ENCODE results near the gene FBXL17.

FBXL17 gene

GRCh38 chr5:107813559-107813958 is 568.3 kb downstream of the FBXL17 start:
- no peak overlapping the region for H3K4me3 ChIP-seq (ENCODE audit: low read depth, low read length)
- no peak for TF ChIP-seq CTCF (IDR thresholded peaks at IDR 0.05; ENCODE audit: low read depth, low read length)
- peaks cover 12% of the 10 kb centered on the region for H3K4me1 ChIP-seq
- no peaks in the 10 kb centered on the region for H3K27me3 ChIP-seq
- no peak for DNase-seq
- no peaks in the 10 kb centered on the region for H3K36me3 ChIP-seq
- H3K9me3 ChIP-seq: no peaks in the 10 kb centered on the region

DNA sequence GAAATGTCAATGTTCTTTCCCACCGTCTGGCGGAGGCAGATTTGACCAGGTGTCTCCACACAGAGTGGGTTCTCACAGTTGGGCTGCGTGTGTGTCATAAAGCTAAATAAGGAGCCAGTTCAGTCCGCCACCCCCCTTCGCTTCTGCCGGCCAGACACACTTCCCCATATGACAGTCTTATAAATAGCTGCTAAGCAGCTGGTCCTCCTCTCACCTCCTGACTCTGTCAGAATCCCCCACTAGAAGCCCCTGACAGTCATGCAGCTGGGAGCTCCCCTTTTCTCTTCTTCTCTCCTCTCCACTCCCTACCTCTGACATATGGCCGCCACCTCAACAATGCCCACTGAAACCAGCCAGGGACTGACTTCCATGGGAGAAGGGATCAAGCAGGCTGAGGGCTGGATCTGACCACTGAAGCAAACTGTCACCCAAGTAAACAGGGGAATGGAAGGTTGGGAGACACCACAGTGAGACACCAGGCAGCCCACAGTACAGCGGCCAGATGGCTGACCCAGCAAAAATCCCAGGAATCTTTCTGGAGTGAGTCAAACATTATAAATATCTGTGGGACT is 569.2 kb downstream of the FBXL17 start:
- no peak overlapping the region for H3K4me3 ChIP-seq (ENCODE audit: low read depth, low read length)
- no peak for TF ChIP-seq CTCF (IDR thresholded peaks at IDR 0.05; ENCODE audit: low read depth, low read length)
- no peaks in the 10 kb centered on the region for H3K27me3 ChIP-seq
- no peaks in the 10 kb centered on the region for H3K9me3 ChIP-seq
- no peak for DNase-seq
- peaks cover 21% of the 10 kb centered on the region for H3K4me1 ChIP-seq
- H3K36me3 ChIP-seq: no peaks in the 10 kb centered on the region

DNA sequence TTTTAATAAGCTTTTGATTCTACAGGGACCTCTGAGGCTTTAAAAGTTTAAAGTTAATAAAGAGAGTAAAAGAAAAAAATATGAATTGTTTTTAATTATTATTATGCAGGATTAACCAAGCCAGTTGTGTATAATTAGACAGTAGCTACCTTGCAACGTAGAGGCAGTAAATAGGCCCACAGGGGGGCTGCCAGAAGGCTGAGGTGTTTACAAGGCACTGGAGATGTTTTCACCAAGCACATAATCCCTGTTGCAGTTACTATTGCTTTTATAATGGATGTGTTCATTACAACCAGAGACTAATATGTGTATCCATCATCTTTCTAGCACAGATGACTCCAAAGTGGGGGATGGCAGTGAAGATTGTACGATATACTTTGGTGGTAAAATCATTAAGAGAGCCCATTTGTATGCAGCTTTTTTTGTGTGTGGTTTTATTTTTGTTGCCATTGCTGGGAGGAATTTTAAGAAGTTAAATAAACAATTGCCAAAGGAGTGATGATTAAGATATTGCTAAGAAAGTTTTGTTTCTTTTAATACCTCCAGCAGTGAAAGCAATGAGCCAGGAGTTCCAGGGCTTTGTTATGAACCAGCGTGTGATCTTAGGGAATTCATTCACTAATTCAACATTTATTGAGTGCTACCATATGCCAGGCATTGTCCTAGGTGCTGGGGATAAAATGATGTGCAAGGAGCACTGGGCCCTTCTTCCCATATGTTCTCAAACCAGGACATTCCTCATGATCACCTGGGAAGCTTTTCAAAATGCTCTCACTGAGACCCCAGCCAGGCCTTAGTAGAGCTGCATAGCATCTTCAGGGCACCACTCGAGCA is 572.5 kb downstream of the FBXL17 start:
- no peak for DNase-seq
- Histone ChIP-seq H3K27me3 (no peaks in the 10 kb centered on the region), H3K4me1 (peaks cover 44% of the 10 kb centered on the region), H3K9me3 (no peaks in the 10 kb centered on the region), H3K36me3 (no peaks in the 10 kb centered on the region), H3K4me3 (ENCODE audit: low read depth, low read length) (no peak overlapping the region)
- no peak for TF ChIP-seq CTCF (IDR thresholded peaks at IDR 0.05; ENCODE audit: low read depth, low read length)
